ENCODE measurements around the gene SLC22A5. TPM values are rescaled to one million over a fixed set of nuclear protein-coding genes. Genes with fewer than 3 reads are reported as not detected.

SLC22A5 gene
- total RNA-seq, 1 experiment from 2014 or later = 20.2 TPM

- Mint-ChIP-seq H3K27ac (ENCODE audit: unreplicated experiment) (no peak overlapping the region), H3K4me3 (ENCODE audit: unreplicated experiment) (no peak overlapping the region), H3K4me1 (ENCODE audit: low read depth, unreplicated experiment) (peaks cover 10% of the 10 kb centered on the region), H3K36me3 (ENCODE audit: insufficient read depth, unreplicated experiment) (no peaks in the 10 kb centered on the region), H3K9me3 (ENCODE audit: unreplicated experiment) (no peaks in the 10 kb centered on the region), H3K27me3 (ENCODE audit: insufficient read depth, unreplicated experiment) (no peaks in the 10 kb centered on the region)
- Histone ChIP-seq H3K9me3 (no peaks in the 10 kb centered on the region), H3K27me3 (replicated peaks; ENCODE audit: control insufficient read depth, insufficient read depth, low read length) (no peaks in the 10 kb centered on the region), H3K36me3 (ENCODE audit: control insufficient read depth, insufficient read depth, low read length) (no peaks in the 10 kb centered on the region; the same call in none of the 2 replicates), H3K4me1 (peaks cover 7% of the 10 kb centered on the region), H3K4me3 (ENCODE audit: low read depth, low read length) (no peak overlapping the region)
- POLR2A ChIA-PET = no interaction called here
- no peak for DNase-seq
- BruUV-seq (replicated peaks) = no TSS peak
- intact Hi-C loops (cut with micrococcal nuclease; ENCODE audit: unreplicated experiment) = no loop called here
- CTCF ChIA-PET = no interaction called here
- TF ChIP-seq, protein P1, sequence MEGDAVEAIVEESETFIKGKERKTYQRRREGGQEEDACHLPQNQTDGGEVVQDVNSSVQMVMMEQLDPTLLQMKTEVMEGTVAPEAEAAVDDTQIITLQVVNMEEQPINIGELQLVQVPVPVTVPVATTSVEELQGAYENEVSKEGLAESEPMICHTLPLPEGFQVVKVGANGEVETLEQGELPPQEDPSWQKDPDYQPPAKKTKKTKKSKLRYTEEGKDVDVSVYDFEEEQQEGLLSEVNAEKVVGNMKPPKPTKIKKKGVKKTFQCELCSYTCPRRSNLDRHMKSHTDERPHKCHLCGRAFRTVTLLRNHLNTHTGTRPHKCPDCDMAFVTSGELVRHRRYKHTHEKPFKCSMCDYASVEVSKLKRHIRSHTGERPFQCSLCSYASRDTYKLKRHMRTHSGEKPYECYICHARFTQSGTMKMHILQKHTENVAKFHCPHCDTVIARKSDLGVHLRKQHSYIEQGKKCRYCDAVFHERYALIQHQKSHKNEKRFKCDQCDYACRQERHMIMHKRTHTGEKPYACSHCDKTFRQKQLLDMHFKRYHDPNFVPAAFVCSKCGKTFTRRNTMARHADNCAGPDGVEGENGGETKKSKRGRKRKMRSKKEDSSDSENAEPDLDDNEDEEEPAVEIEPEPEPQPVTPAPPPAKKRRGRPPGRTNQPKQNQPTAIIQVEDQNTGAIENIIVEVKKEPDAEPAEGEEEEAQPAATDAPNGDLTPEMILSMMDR (IDR thresholded peaks at IDR 0.05; ENCODE audit: insufficient read depth in 1 of 2, low read depth in 1 of 2, low read length in 1 of 2, severe bottlenecking in 1 of 2, unreplicated experiment in 1 of 2) = no peak
These were observed 42.1 kb upstream of the SLC22A5 start for GRCh38 chr5:132327252-132327955.

DNA sequence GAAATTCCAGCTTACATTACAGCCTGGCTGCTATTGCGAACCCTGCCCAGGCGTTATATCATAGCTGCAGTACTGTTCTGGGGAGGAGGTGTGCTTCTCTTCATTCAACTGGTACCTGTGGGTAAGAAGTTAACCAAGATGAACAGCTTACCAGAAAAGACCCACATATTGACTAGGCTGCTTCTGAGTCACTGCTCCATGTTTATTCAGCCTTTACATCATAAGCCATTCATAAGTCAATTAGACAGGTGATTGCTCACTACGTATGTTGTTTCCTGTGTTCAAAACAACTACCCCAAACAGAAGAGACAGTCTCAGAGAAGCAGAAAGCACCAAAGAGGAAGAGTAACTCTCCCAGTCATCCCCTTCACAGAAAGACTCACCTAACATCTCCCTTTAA lies 34.7 kb upstream of the SLC22A5 start:
- CTCF ChIA-PET = no interaction called here
- no peak overlapping the region for H3K4me3 Mint-ChIP-seq (ENCODE audit: unreplicated experiment)

GRCh38 chr5:132335402-132335801 lies 34.1 kb upstream of the SLC22A5 start:
- no peaks in the 10 kb centered on the region for H3K27me3 ChIP-seq (replicated peaks; ENCODE audit: control insufficient read depth, insufficient read depth, low read length)
- H3K9me3 ChIP-seq = no peaks in the 10 kb centered on the region; the same call in 1 of the 2 replicates
- no peak for DNase-seq
- no TSS peak for BruUV-seq (replicated peaks)
- peaks cover 13% of the 10 kb centered on the region for H3K36me3 Mint-ChIP-seq (ENCODE audit: insufficient read depth, unreplicated experiment)
- POLR2A ChIA-PET = no interaction called here
- peaks cover 15% of the 10 kb centered on the region for H3K4me1 Mint-ChIP-seq (ENCODE audit: low read depth, unreplicated experiment)
- H3K4me3 Mint-ChIP-seq (ENCODE audit: unreplicated experiment) = no peak overlapping the region
- peaks cover 14% of the 10 kb centered on the region for H3K4me1 ChIP-seq
- H3K36me3 ChIP-seq (ENCODE audit: control insufficient read depth, insufficient read depth, low read length) = no peaks in the 10 kb centered on the region
- no peak overlapping the region for H3K27ac Mint-ChIP-seq (ENCODE audit: unreplicated experiment)
- CTCF ChIA-PET = no interaction called here
- TF ChIP-seq, protein P1 (IDR thresholded peaks at IDR 0.05; ENCODE audit: insufficient read depth in 1 of 2, low read depth in 1 of 2, low read length in 1 of 2, severe bottlenecking in 1 of 2, unreplicated experiment in 1 of 2) = no peak
- H3K27me3 Mint-ChIP-seq (ENCODE audit: insufficient read depth, unreplicated experiment) = no peaks in the 10 kb centered on the region
- intact Hi-C loops (cut with micrococcal nuclease; ENCODE audit: unreplicated experiment) = no loop called here
- H3K9me3 Mint-ChIP-seq (ENCODE audit: unreplicated experiment) = no peaks in the 10 kb centered on the region
- H3K4me3 ChIP-seq (ENCODE audit: low read depth, low read length) = no peak overlapping the region

More for the DNA sequence above, 34.7 kb upstream of the SLC22A5 start:
- H3K4me1 ChIP-seq = peaks cover 14% of the 10 kb centered on the region
- intact Hi-C loops (cut with micrococcal nuclease; ENCODE audit: unreplicated experiment) = no loop called here
- POLR2A ChIA-PET = no interaction called here
- H3K4me3 ChIP-seq (ENCODE audit: low read depth, low read length) = no peak overlapping the region
- TF ChIP-seq, protein P1 (IDR thresholded peaks at IDR 0.05; ENCODE audit: insufficient read depth in 1 of 2, low read depth in 1 of 2, low read length in 1 of 2, severe bottlenecking in 1 of 2, unreplicated experiment in 1 of 2) = no peak
- peaks cover 7% of the 10 kb centered on the region for H3K36me3 Mint-ChIP-seq (ENCODE audit: insufficient read depth, unreplicated experiment)
- peaks cover 9% of the 10 kb centered on the region for H3K4me1 Mint-ChIP-seq (ENCODE audit: low read depth, unreplicated experiment)
- H3K36me3 ChIP-seq (ENCODE audit: control insufficient read depth, insufficient read depth, low read length) = no peaks in the 10 kb centered on the region
- H3K9me3 ChIP-seq = no peaks in the 10 kb centered on the region; the same call in 1 of the 2 replicates
- H3K27ac Mint-ChIP-seq (ENCODE audit: unreplicated experiment) = no peak overlapping the region
- H3K27me3 ChIP-seq (replicated peaks; ENCODE audit: control insufficient read depth, insufficient read depth, low read length) = no peaks in the 10 kb centered on the region
- no peaks in the 10 kb centered on the region for H3K27me3 Mint-ChIP-seq (ENCODE audit: insufficient read depth, unreplicated experiment)
- no peaks in the 10 kb centered on the region for H3K9me3 Mint-ChIP-seq (ENCODE audit: unreplicated experiment)
- DNase-seq = no peak
- no TSS peak for BruUV-seq (replicated peaks)
